ENCODE results near the gene PLCD3.

Gene PLCD3

GRCh38 chr17:45162025-45162687 is 29.8 kb upstream of the PLCD3 start:
- DNase-seq (ENCODE audit: low read depth): no peak
- H3K4me3 ChIP-seq (ENCODE audit: low read depth, low read length): peak overlapping the region; percentile 51
- no peak for TF ChIP-seq MYC (IDR thresholded peaks at IDR 0.05; ENCODE audit: low read depth, low read length)
- TF ChIP-seq CTCF (IDR thresholded peaks at IDR 0.05; ENCODE audit: low read depth, low read length): no peak
- no peak for TF ChIP-seq MAX (IDR thresholded peaks at IDR 0.05; ENCODE audit: low read depth, low read length)
- TF ChIP-seq POLR2A (IDR thresholded peaks at IDR 0.05; ENCODE audit: extremely low read depth, insufficient read length): no peak

GRCh38 chr17:45161288-45162024 is 29.1 kb upstream of the PLCD3 start, which contains the start of gene HEXIM2:
Gene HEXIM2, plus strand, starts transcription at chr17:45161875. Its CDS starts 919 bp downstream, at chr17:45162794.
- peak within 1 kb of the TSS; percentile 77 for H3K4me3 ChIP-seq (ENCODE audit: low read depth, low read length)
- peak; percentile 84 for TF ChIP-seq POLR2A (IDR thresholded peaks at IDR 0.05; ENCODE audit: extremely low read depth, insufficient read length)
- no peak for TF ChIP-seq CTCF (IDR thresholded peaks at IDR 0.05; ENCODE audit: low read depth, low read length)
- TF ChIP-seq MYC (IDR thresholded peaks at IDR 0.05; ENCODE audit: low read depth, low read length): peak; percentile 67
- peak; percentile 70 for TF ChIP-seq MAX (IDR thresholded peaks at IDR 0.05; ENCODE audit: low read depth, low read length)
- peak; percentile 99 for DNase-seq (ENCODE audit: low read depth)

GRCh38 chr17:45160447-45161287 is 28.4 kb upstream of the PLCD3 start:
- peak overlapping the region; percentile 77 for H3K4me3 ChIP-seq (ENCODE audit: low read depth, low read length)
- DNase-seq (ENCODE audit: low read depth): peak; percentile 85
- TF ChIP-seq MYC (IDR thresholded peaks at IDR 0.05; ENCODE audit: low read depth, low read length) (no peak; the same call in 1 of the 2 replicates), CTCF (IDR thresholded peaks at IDR 0.05; ENCODE audit: low read depth, low read length) (peak; percentile 11)

- TF ChIP-seq MYC (IDR thresholded peaks at IDR 0.05; ENCODE audit: low read depth, low read length): no peak
- no peak for TF ChIP-seq CTCF (IDR thresholded peaks at IDR 0.05; ENCODE audit: low read depth, low read length)
- no peak for TF ChIP-seq POLR2A (IDR thresholded peaks at IDR 0.05; ENCODE audit: extremely low read depth, insufficient read length)
- no peak for TF ChIP-seq MAX (IDR thresholded peaks at IDR 0.05; ENCODE audit: low read depth, low read length)
- no peak for DNase-seq (ENCODE audit: low read depth)
- H3K4me3 ChIP-seq (ENCODE audit: low read depth, low read length): no peak overlapping the region
Observed at GRCh38 chr17:45156242-45156641, 23.9 kb upstream of the PLCD3 start.

- DNase-seq (ENCODE audit: low read depth): peak; percentile 26
- H3K4me3 ChIP-seq (ENCODE audit: low read depth, low read length): no peak overlapping the region
- TF ChIP-seq MYC (IDR thresholded peaks at IDR 0.05; ENCODE audit: low read depth, low read length) (no peak), POLR2A (IDR thresholded peaks at IDR 0.05; ENCODE audit: extremely low read depth, insufficient read length) (no peak), CTCF (IDR thresholded peaks at IDR 0.05; ENCODE audit: low read depth, low read length) (no peak), MAX (IDR thresholded peaks at IDR 0.05; ENCODE audit: low read depth, low read length) (no peak)
Observed at GRCh38 chr17:45155483-45155882, 23.2 kb upstream of the PLCD3 start.
